ENCODE data around the gene C4BPB. TPM values are rescaled to one million over a fixed set of nuclear protein-coding genes. Genes with fewer than 3 reads are reported as not detected.

Gene C4BPB
- total and polyA plus RNA-seq, 2 donors (not counting 3 experiments of a cell fraction or from before 2014, with no cell fraction given): not detected

DNA sequence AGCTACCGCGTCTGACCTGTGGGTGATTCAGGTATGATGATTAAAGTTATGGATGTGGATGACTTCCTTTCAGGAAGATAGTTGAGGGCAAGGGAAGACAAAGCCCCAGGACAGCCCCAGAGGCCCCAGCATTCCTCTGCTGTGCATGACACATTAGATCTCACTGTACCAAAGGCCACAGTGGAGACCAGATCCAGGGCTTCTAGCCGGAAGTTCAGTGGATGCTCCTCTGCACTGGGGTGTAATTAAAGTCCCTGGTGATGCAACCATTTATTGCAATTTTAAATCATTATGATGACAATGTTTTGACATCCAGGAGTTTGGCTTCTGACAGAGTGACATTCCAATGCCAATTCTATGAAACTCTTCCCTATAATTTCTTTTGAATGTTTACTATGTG is 20.3 kb downstream of the C4BPB start:
- H3K4me1 ChIP-seq (ENCODE audit: control insufficient read depth, extremely low read depth, insufficient read depth, low read length): no peaks in the 10 kb centered on the region
- no peaks in the 10 kb centered on the region for H3K36me3 ChIP-seq (ENCODE audit: control insufficient read depth in 2 of 2, extremely low read depth in 1 of 2, insufficient read depth in 2 of 2, low read length in 2 of 2)
- H2AFZ ChIP-seq (ENCODE audit: low read depth, low read length): no peak overlapping the region
- no peak for DNase-seq (ENCODE audit: low read depth, low spot score)
- no TSS peak for BruUV-seq (replicated peaks)
- no peak overlapping the region for H3K4me3 ChIP-seq (replicated peaks in 1 of 3; ENCODE audit: insufficient read depth in 1 of 3, low read depth in 1 of 3, low read length in 3 of 3)
- H3K9ac ChIP-seq (replicated peaks; ENCODE audit: extremely low read depth, insufficient read depth, low read length): no peak overlapping the region
- H3K27ac ChIP-seq (ENCODE audit: insufficient read depth, low read depth, low read length): no peak overlapping the region
- H3K9me3 ChIP-seq (replicated peaks; ENCODE audit: control insufficient read depth, insufficient read depth, low read length): no peaks in the 10 kb centered on the region
- intact Hi-C loops (cut with micrococcal nuclease): no loop called here
- FAIRE-seq: no peak
- ChIA-PET POLR2A (no interaction called here), CTCF (no interaction called here)
- TF ChIP-seq FOS (IDR thresholded peaks at IDR 0.05; ENCODE audit: borderline replicate concordance, insufficient read depth, low read length) (no peak), EZH2 (IDR thresholded peaks at IDR 0.05; ENCODE audit: borderline replicate concordance, low read depth, low read length, severe bottlenecking) (no peak), JUN (IDR thresholded peaks at IDR 0.05; ENCODE audit: borderline replicate concordance, insufficient read depth, insufficient read length, low read depth) (no peak), MAX (IDR thresholded peaks at IDR 0.05; ENCODE audit: insufficient read depth, insufficient read length) (no peak), MYC (IDR thresholded peaks at IDR 0.05; ENCODE audit: low read depth, low read length) (no peak), GATA2 (IDR thresholded peaks at IDR 0.05; ENCODE audit: insufficient read depth, insufficient read length, low read depth, low read length) (no peak), CTCF (IDR thresholded peaks at IDR 0.05; ENCODE audit: extremely low read depth in 1 of 2, insufficient read depth in 1 of 2, low read depth in 1 of 2, low read length in 2 of 2) (no peak), POLR2A (IDR thresholded peaks at IDR 0.05; ENCODE audit: low read depth, low read length) (no peak), POLR2AphosphoS5 (IDR thresholded peaks at IDR 0.05; ENCODE audit: insufficient read depth, low read depth, low read length) (no peak)
- H4K20me1 ChIP-seq (replicated peaks; ENCODE audit: control insufficient read depth, extremely low read depth, insufficient read depth, low read length): no peaks in the 10 kb centered on the region
- dilution Hi-C loops (cut with MboI; ENCODE audit: extremely low pct_ligation_motif_present, low sequenced_read_pairs): no loop called here
- H3K27me3 ChIP-seq (ENCODE audit: control insufficient read depth in 2 of 2, insufficient read depth in 2 of 2, low read length in 2 of 2): peaks cover 0 to 3% of the 10 kb centered on the region in 2 experiments
- H3K9me1 ChIP-seq (replicated peaks; ENCODE audit: control insufficient read depth, extremely low read depth, insufficient read depth, low read length): no peaks in the 10 kb centered on the region
- H3K4me2 ChIP-seq (ENCODE audit: insufficient read depth, low read length): no peak overlapping the region
- H3K79me2 ChIP-seq (ENCODE audit: control insufficient read depth, insufficient read depth, low read length): no peaks in the 10 kb centered on the region
